ENCODE results near the gene ENTPD1. TPM values are rescaled to one million over a fixed set of nuclear protein-coding genes. Genes with fewer than 3 reads are reported as not detected.

Gene ENTPD1
- total RNA-seq, 1 donor from 2014 or later: 1.6 TPM

- H3F3A ChIP-seq (ENCODE audit: low read depth): no peaks in the 10 kb centered on the region
- no peaks in the 10 kb centered on the region for H3K36me3 Mint-ChIP-seq
- no peaks in the 10 kb centered on the region for H3K79me2 ChIP-seq (ENCODE audit: low read depth)
- peaks cover 2% of the 10 kb centered on the region for H3K27me3 Mint-ChIP-seq (ENCODE audit: insufficient read depth, low read depth)
- H3K9me3 ChIP-seq (ENCODE audit: low read depth): no peaks in the 10 kb centered on the region
- H3K4me1 Mint-ChIP-seq: peaks cover 7% of the 10 kb centered on the region
- H3K4me2 ChIP-seq: no peak overlapping the region
- H3K9me3 Mint-ChIP-seq: no peaks in the 10 kb centered on the region
- no peak overlapping the region for H3K27ac Mint-ChIP-seq
- no peak overlapping the region for H3K9ac ChIP-seq
- no peaks in the 10 kb centered on the region for H3K36me3 ChIP-seq
- no peak overlapping the region for H3K4me3 Mint-ChIP-seq
- no peaks in the 10 kb centered on the region for H4K20me1 ChIP-seq (ENCODE audit: low read depth)
- no peak overlapping the region for H3K4me3 ChIP-seq
- peaks cover 11% of the 10 kb centered on the region for H3K4me1 ChIP-seq
- H2AFZ ChIP-seq (replicated peaks): no peak overlapping the region
- no peak for TF ChIP-seq CTCF (IDR thresholded peaks at IDR 0.05)
- no peak for TF ChIP-seq EZH2phosphoT487 (IDR thresholded peaks at IDR 0.05)
- TF ChIP-seq EZH2 (IDR thresholded peaks at IDR 0.05): no peak
- H3K27ac ChIP-seq: no peak overlapping the region
- DNase-seq (ENCODE audit: low spot score): no peak
- no peaks in the 10 kb centered on the region for H3K27me3 ChIP-seq
Observed at GRCh38 chr10:95783741-95784140, 27.8 kb downstream of the ENTPD1 start.

- Histone ChIP-seq H3K4me2 (no peak overlapping the region), H4K20me1 (ENCODE audit: low read depth) (no peaks in the 10 kb centered on the region), H3F3A (ENCODE audit: low read depth) (no peaks in the 10 kb centered on the region), H3K9ac (no peak overlapping the region), H3K27me3 (no peaks in the 10 kb centered on the region), H3K4me1 (peaks cover 11% of the 10 kb centered on the region), H3K36me3 (no peaks in the 10 kb centered on the region), H2AFZ (replicated peaks) (no peak overlapping the region), H3K9me3 (ENCODE audit: low read depth) (no peaks in the 10 kb centered on the region), H3K27ac (no peak overlapping the region), H3K79me2 (ENCODE audit: low read depth) (no peaks in the 10 kb centered on the region), H3K4me3 (no peak overlapping the region)
- no peaks in the 10 kb centered on the region for H3K9me3 Mint-ChIP-seq
- H3K27ac Mint-ChIP-seq: no peak overlapping the region
- no peaks in the 10 kb centered on the region for H3K36me3 Mint-ChIP-seq
- peaks cover 7% of the 10 kb centered on the region for H3K4me1 Mint-ChIP-seq
- H3K4me3 Mint-ChIP-seq: no peak overlapping the region
- H3K27me3 Mint-ChIP-seq (ENCODE audit: insufficient read depth, low read depth): peaks cover 2% of the 10 kb centered on the region
- no peak for DNase-seq (ENCODE audit: low spot score)
- TF ChIP-seq EZH2phosphoT487 (IDR thresholded peaks at IDR 0.05) (no peak), CTCF (IDR thresholded peaks at IDR 0.05) (no peak), EZH2 (IDR thresholded peaks at IDR 0.05) (no peak)
Observed at GRCh38 chr10:95784279-95784913, 28.4 kb downstream of the ENTPD1 start.

GRCh38 chr10:95785317-95785716 lies 29.4 kb downstream of the ENTPD1 start:
- Histone ChIP-seq H4K20me1 (ENCODE audit: low read depth) (no peaks in the 10 kb centered on the region), H3K27ac (no peak overlapping the region), H3K4me3 (no peak overlapping the region), H3K27me3 (no peaks in the 10 kb centered on the region), H2AFZ (replicated peaks) (no peak overlapping the region), H3K4me2 (no peak overlapping the region), H3K9ac (no peak overlapping the region), H3K79me2 (ENCODE audit: low read depth) (no peaks in the 10 kb centered on the region), H3K9me3 (ENCODE audit: low read depth) (no peaks in the 10 kb centered on the region), H3F3A (ENCODE audit: low read depth) (no peaks in the 10 kb centered on the region), H3K36me3 (no peaks in the 10 kb centered on the region), H3K4me1 (peaks cover 11% of the 10 kb centered on the region)
- Mint-ChIP-seq H3K27me3 (ENCODE audit: insufficient read depth, low read depth) (peaks cover 2% of the 10 kb centered on the region), H3K27ac (no peak overlapping the region), H3K4me3 (no peak overlapping the region), H3K36me3 (no peaks in the 10 kb centered on the region), H3K9me3 (no peaks in the 10 kb centered on the region), H3K4me1 (peaks cover 7% of the 10 kb centered on the region)
- TF ChIP-seq CTCF (IDR thresholded peaks at IDR 0.05): no peak
- TF ChIP-seq EZH2 (IDR thresholded peaks at IDR 0.05): no peak
- no peak for TF ChIP-seq EZH2phosphoT487 (IDR thresholded peaks at IDR 0.05)
- DNase-seq (ENCODE audit: low spot score): no peak

Measured in neural progenitor cell (in vitro differentiated cells).